Adrenal gland (tissue), 5 donors: ENCODE results near the gene GPR132.

Experiments used
- CTCF ChIP-seq, 6 experiments: fragments of 450-650 bp in 4 of 6; fragments of 200-600 bp in 2 of 6; sonication (generic) in 1 of 6; IDR thresholded peaks; 1 replicate in 5 of 6; 2 replicates in 1 of 6; pipeline versions ENCODE4 v1.5.1 to v1.8.0; 2016 to 2021; ENCODE audit warnings: antibody characterized with exemption in 6 of 6, mild to moderate bottlenecking in 2 of 6, moderate library complexity in 1 of 6
- POLR2A ChIP-seq, 2 donors: fragments of 450-650 bp; IDR thresholded peaks; one replicate each; pipeline ENCODE4 v1.6.1; 2017; ENCODE audit warnings: antibody characterized with exemption in 2 of 2, mild to moderate bottlenecking in 2 of 2, moderate library complexity in 1 of 2
- donor health status: DM: no; HTN: no; CAD: no.

GRCh38 chr14:105030836-105031396, 34.3 kb downstream of the GPR132 start:
- TF ChIP-seq POLR2A (IDR thresholded peaks at IDR 0.05) (no peak), CTCF (IDR thresholded peaks at IDR 0.05) (no peak)
